GM15510 (cell line): ENCODE measurements around the gene CLECL1.

ENCODE experiments used
- POLR2A ChIP-seq: IDR thresholded peaks from 3 replicates; pipeline ENCODE4 v1.6.1; 2011; ENCODE audit warnings: borderline replicate concordance; ENCODE audit not compliant: insufficient read length; ENCODE audit errors: extremely low read depth

CLECL1 gene

GRCh38 chr12:9755567-9755966 is 22.7 kb upstream of the CLECL1 start:
- TF ChIP-seq POLR2A, result no peak

- TF ChIP-seq POLR2A, result no peak
Measured at GRCh38 chr12:9755035-9755434, 22.1 kb upstream of the CLECL1 start.

DNA sequence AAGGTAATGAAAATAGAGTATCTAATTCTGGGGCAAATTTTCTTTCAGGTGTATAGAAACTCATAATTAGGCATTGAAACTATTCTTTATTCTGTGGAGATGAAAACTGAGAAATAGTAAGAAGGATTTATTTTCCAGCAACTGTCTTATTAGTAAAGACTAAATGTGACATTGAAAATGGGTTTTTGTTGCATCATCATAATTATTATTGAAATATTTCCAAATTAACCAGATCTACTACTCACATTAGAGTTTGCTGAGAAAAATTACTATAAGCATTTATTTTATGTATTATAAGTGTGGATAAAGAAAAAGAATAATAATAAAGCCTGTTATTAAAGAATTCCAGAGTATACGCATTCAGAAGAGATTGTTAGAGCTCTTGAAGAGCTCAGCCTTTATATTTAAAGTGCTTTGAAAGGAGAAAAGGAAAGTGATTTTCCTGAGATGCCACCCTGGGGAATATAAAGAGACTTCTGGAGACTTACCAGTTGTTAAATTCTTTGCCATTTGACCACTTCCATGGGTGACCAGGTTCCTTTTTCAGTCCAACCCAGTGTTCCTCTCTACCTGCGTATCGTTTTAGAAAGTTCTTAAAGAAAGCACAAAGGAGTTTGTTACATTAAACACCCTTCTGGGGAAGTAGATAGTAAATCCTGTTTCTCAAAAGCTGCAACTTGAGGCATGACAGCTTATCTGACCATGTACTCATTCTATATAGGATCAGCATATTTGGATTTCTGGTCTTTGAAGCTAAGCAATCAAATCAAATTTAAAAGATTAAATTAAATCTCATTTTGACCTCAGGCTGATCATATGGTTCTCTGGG is 21.4 kb upstream of the CLECL1 start:
- no peak for TF ChIP-seq POLR2A

GRCh38 chr12:9753498-9753897 is 20.6 kb upstream of the CLECL1 start:
- no peak for TF ChIP-seq POLR2A

DNA sequence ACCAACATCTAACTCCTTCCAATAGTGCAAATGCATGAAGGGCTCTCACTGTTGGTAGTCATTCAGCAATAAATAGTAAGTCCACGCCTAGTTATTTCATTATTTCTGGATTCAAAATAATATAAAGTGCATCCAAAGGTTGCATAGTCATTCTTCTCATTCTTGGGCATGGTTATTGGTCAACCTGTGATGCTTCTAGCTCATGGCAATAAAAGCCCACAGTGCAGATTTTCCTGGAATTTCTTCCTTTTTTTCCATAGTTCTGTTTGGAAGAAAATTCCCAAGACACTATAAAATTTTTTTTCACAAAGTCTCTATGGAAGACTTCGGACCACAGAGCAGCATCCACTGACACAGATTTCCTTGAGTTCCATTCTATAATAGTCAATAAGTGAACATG is 20.2 kb upstream of the CLECL1 start:
- TF ChIP-seq POLR2A, result no peak

- TF ChIP-seq POLR2A, result no peak
Measured at GRCh38 chr12:9752145-9752933, 19.4 kb upstream of the CLECL1 start.

GRCh38 chr12:9751204-9752144 is 18.6 kb upstream of the CLECL1 start:
- TF ChIP-seq POLR2A, result no peak

DNA sequence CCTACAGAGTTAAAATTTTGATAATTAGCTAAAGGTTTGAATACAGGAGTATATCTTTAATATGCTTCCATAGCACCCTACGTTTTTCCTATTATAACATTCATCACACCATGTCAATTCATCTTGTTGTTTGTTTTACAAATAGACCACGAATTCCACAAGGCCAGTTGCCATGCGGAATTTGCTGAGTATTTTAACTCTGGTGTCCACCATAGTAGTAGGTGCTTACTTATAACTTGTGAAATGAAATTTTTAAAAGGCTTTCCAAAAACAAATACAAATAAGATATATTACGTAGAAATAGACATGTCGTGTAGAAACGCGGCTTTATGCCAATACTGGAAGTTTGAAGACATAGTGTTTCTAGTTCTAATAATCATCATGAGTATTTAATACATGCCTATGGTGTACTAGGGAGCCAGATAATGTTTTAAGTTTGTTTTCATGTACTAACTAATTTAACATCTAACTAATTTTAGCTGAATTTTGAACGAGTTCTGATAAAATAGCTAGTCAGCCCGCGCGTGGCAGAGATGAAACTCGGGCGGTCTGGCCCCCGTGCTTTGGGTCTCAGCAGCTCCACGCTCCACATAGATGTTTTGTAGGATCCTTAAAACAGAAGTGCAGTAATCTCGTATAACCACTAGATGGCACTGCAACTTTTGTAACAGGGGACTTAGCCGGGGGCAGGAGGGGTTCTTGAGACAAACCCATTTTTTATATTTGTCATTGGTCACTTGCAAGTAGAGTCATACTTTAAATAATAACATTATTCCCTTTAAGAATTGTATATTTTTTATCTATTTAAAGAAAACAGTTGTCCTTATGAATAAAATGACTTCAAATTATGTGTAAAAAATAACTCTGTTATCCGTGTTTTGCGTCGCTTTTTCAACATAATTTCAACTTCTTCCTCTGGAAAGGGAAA is 17.6 kb upstream of the CLECL1 start:
- no peak for TF ChIP-seq POLR2A

DNA sequence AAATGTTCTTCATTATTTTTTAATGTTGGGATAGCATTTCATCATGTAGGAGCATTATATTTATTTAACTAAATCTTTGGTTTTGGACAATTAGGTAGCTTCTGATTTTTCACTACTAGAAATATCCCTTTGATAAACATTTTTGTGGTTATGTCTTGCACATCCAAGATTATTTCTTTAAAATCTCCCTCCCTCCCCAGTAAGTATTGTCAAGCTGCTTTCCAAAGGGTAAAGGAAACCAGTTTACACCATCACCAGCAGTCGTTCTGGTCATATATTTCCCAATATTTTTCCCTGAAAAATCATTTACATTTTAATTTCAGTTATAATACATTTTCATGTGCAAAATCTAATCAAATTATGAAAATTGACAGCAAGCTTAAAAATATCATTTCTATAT is 16.7 kb upstream of the CLECL1 start:
- TF ChIP-seq POLR2A, result no peak

DNA sequence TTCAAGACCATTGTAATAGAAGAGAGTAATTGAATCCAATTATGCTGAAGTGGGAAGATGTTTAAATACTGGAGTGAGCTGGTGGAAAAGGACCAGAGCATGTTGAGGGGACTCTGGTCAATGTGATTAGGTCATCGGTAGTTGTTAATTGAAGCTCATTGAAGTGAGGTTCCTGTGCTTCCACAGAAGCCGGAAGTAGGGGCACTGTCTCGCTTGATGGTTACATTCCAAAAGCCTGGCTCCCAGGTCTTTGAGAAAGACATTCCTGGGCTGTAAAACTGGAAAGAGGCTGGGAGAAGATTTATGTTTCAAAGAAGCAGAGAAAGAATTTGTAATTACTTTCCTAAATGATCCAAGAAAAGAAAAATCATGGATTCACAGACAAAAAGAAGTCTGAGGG is 12.3 kb upstream of the CLECL1 start:
- TF ChIP-seq POLR2A, result no peak

- TF ChIP-seq POLR2A, result no peak
Measured at GRCh38 chr12:9742661-9743060, 9.8 kb upstream of the CLECL1 start.

- no peak for TF ChIP-seq POLR2A
Measured at GRCh38 chr12:9741726-9742125, 8.8 kb upstream of the CLECL1 start.

GRCh38 chr12:9740106-9740750 is 7.3 kb upstream of the CLECL1 start:
- no peak for TF ChIP-seq POLR2A
